Adrenal gland (tissue), 5 donors: ENCODE results near the gene SLC16A10.
"Not testable (repeated sequence)": the region's sequence is repeated elsewhere in the genome, so short reads cannot be mapped to it uniquely, and the experiment has no call there.

Source experiments
- POLR2A ChIP-seq, 2 donors: fragments of 450-650 bp; IDR thresholded peaks; one replicate each; pipeline ENCODE4 v1.6.1; 2017; ENCODE audit warnings: antibody characterized with exemption in 2 of 2, mild to moderate bottlenecking in 2 of 2, moderate library complexity in 1 of 2
- TF ChIP-seq, protein P1 (sequence below), 6 experiments: fragments of 450-650 bp in 4 of 6; fragments of 200-600 bp in 2 of 6; sonication (generic) in 1 of 6; IDR thresholded peaks; 1 replicate in 5 of 6; 2 replicates in 1 of 6; pipeline versions ENCODE4 v1.5.1 to v1.8.0; 2016 to 2021; ENCODE audit warnings: antibody characterized with exemption in 6 of 6, mild to moderate bottlenecking in 2 of 6, moderate library complexity in 1 of 6
- donor health status: DM: no; HTN: no; CAD: no.

DNA sequence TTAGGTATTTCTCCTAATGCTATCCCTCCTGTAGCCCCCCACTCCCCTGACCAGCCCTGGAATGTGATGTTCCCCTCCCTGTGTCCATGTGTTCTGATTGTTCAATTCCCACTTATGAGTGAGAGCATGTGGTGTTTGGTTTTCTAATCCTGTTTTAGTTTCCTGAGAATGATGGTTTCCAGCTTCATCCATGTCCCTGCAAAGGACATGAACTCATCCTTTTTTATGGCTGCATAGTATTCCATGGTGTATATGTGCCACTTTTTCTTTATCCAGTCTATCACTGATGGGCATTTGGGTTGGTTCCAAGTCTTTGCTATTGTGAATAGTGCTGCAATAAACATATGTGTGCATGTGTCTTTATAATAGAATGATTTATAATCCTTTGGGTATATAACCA lies 103.8 kb downstream of the SLC16A10 start:
- TF ChIP-seq, protein P1, sequence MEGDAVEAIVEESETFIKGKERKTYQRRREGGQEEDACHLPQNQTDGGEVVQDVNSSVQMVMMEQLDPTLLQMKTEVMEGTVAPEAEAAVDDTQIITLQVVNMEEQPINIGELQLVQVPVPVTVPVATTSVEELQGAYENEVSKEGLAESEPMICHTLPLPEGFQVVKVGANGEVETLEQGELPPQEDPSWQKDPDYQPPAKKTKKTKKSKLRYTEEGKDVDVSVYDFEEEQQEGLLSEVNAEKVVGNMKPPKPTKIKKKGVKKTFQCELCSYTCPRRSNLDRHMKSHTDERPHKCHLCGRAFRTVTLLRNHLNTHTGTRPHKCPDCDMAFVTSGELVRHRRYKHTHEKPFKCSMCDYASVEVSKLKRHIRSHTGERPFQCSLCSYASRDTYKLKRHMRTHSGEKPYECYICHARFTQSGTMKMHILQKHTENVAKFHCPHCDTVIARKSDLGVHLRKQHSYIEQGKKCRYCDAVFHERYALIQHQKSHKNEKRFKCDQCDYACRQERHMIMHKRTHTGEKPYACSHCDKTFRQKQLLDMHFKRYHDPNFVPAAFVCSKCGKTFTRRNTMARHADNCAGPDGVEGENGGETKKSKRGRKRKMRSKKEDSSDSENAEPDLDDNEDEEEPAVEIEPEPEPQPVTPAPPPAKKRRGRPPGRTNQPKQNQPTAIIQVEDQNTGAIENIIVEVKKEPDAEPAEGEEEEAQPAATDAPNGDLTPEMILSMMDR (IDR thresholded peaks at IDR 0.05): not testable (repeated sequence)
- not testable (repeated sequence) for TF ChIP-seq POLR2A (IDR thresholded peaks at IDR 0.05)
